Measurements from ENCODE around the gene ZMYND8.

DNA sequence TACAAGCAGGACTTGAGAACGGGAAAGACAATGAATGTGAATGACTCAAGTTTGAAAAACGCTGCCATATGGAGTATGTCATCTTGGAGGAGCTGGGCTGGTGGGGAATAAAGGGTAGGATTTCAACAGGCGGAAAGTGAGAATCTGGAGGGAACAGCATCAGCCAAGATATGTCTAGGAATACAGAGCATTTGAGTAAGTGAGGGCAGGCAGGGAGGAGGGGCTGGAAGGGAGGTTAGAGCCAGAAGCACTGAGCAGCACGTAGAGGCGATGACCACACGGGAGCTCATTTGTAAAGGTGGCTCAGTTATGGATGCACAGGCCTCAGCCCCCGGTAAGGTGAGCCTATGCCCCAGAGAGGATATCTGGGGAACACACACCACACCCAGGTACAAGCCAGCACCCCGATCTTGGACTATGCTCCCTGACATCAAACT is 115.1 kb downstream of the ZMYND8 start:
- no peak for TF ChIP-seq TAF1 (IDR thresholded peaks at IDR 0.05; ENCODE audit: borderline replicate concordance, insufficient read depth, low read length)
- no peak for TF ChIP-seq POLR2AphosphoS5 (IDR thresholded peaks at IDR 0.05; ENCODE audit: low read depth, low read length)

All from PFSK-1 (cell line).